GM19238 (cell line): ENCODE results near the gene APOLD1.
"Not testable (repeated sequence)": the region's sequence is repeated elsewhere in the genome, so short reads cannot be mapped to it uniquely, and the experiment has no call there.

Experiments used
- DNase-seq: peaks from one replicate; pipeline ENCODE4 v3.0.0; 2011; ENCODE audit warnings: low spot score; ENCODE audit not compliant: insufficient read length

APOLD1 gene

GRCh38 chr12:12839003-12839395 is 53.5 kb downstream of the APOLD1 start:
- no peak for DNase-seq

- DNase-seq, result not testable (repeated sequence)
Observed at GRCh38 chr12:12839439-12839838, 54.0 kb downstream of the APOLD1 start.

- no peak for DNase-seq
Observed at GRCh38 chr12:12839873-12840579, 54.6 kb downstream of the APOLD1 start.

GRCh38 chr12:12840580-12840899 is 55.1 kb downstream of the APOLD1 start:
- DNase-seq, result no peak
